HepG2 (cell line): Measurements from ENCODE around the gene SLITRK1. TPM values are rescaled to one million over a fixed set of nuclear protein-coding genes. Genes with fewer than 3 reads are reported as not detected.

Experiments
- ATAC-seq: fragments of 200-7000 bp; cut with Tn5 transposase; 3 replicates; pipeline ENCODE4 v1.9.1; 2020; ENCODE audit warnings: mild to moderate bottlenecking, moderate library complexity
- BruUV-seq: library from RNA; stranded (reverse); fragments of 400-500 nt; replicated peaks from 2 replicates; lab custom pipeline; 2021; lab: Mats Ljungman, UMichigan
- CTCF ChIA-PET: fragments of 300-600 bp; formaldehyde crosslinking; extraction: SDS; loops from one replicate; lab custom pipeline; 2021; ENCODE audit warnings: low total read pairs, inconsistent platforms, low intra/inter-chr PET ratio; lab: Yijun Ruan, JAX
- POLR2A ChIA-PET: fragments of 350-600 bp; sonication (Branson Sonifier 250); formaldehyde crosslinking; loops from one replicate; lab custom pipeline; 2020; ENCODE audit warnings: antibody characterized with exemption, inconsistent platforms; lab: Yijun Ruan, JAX
- DNase-seq: peaks from one replicate; pipeline ENCODE4 v3.0.0-alpha.2; 2015; ENCODE audit warnings: low spot score
- FAIRE-seq: peaks from 3 replicates; lab custom pipeline; 2011; peaks lifted over from hg19 to GRCh38; lab: Jason Lieb, UNC
- H2AFZ ChIP-seq: one replicate; pipeline ENCODE4 v1.6.1; 2011; ENCODE audit warnings: low read length, inconsistent platforms
- H3K27ac ChIP-seq: fragments of 300-600 bp; 3 replicates; pipeline ENCODE4 v1.8.0; 2011; ENCODE audit warnings: mixed run types, mild to moderate bottlenecking, mixed read lengths, low read length, inconsistent platforms; ENCODE audit not compliant: insufficient read depth; ENCODE audit errors: extremely low read length
- H3K27me3 ChIP-seq, 2 experiments: fragments of 200-600 bp in 1 of 2; 2 replicates in 1 of 2; 3 replicates in 1 of 2; pipeline versions ENCODE4 v1.6.0 to v1.8.0; 2011; ENCODE audit warnings: low read length in 2 of 2, mild to moderate bottlenecking in 2 of 2, moderate library complexity in 2 of 2, inconsistent platforms in 1 of 2; ENCODE audit not compliant: insufficient read depth in 2 of 2, control insufficient read depth in 1 of 2
- H3K36me3 ChIP-seq, 2 experiments: fragments of 200-600 bp in 1 of 2; replicated peaks in 1 of 2; 2 replicates in 1 of 2; 3 replicates in 1 of 2; pipeline versions ENCODE4 v1.5.1 to v1.8.0; 2011; ENCODE audit warnings: low read length in 2 of 2, inconsistent platforms in 1 of 2; ENCODE audit not compliant: insufficient read depth in 2 of 2, control insufficient read depth in 1 of 2
- H3K4me1 ChIP-seq: 2 replicates; pipeline ENCODE4 v1.5.1; 2012; ENCODE audit warnings: low read length, inconsistent platforms; ENCODE audit not compliant: insufficient read depth
- H3K4me2 ChIP-seq: 2 replicates; pipeline ENCODE4 v1.6.0; 2011; ENCODE audit warnings: low read depth, low read length, inconsistent platforms
- H3K4me3 ChIP-seq, 3 experiments: fragments of 200-600 bp in 1 of 3; sonication (generic), shearing (Covaris generic) in 1 of 3; replicated peaks in 1 of 3; 2 replicates each; pipeline ENCODE4 v1.5.1; 2011 to 2016; ENCODE audit warnings: low read length in 3 of 3, inconsistent platforms in 2 of 3, low read depth in 2 of 3, mild to moderate bottlenecking in 2 of 3, control low read depth in 1 of 3, mixed read lengths in 1 of 3; ENCODE audit not compliant: insufficient read depth in 1 of 3
- H3K79me2 ChIP-seq: one replicate; pipeline ENCODE4 v1.6.1; 2011; ENCODE audit warnings: low read length, inconsistent platforms; ENCODE audit not compliant: insufficient read depth
- H3K9ac ChIP-seq: 2 replicates; pipeline ENCODE4 v1.6.0; 2011; ENCODE audit warnings: mild to moderate bottlenecking, low read depth, low read length, inconsistent platforms; ENCODE audit not compliant: insufficient read depth
- H3K9me3 ChIP-seq: 2 replicates; pipeline ENCODE4 v1.5.1; 2012; ENCODE audit warnings: mild to moderate bottlenecking, low read length
- H4K20me1 ChIP-seq: 2 replicates; pipeline ENCODE4 v1.6.0; 2011; ENCODE audit warnings: inconsistent platforms, mild to moderate bottlenecking, low read length, moderate library complexity; ENCODE audit not compliant: insufficient read depth
- GLMP ChIP-seq: sonication (generic); formaldehyde crosslinking; IDR thresholded peaks from 2 replicates; pipeline ENCODE4 v1.9.0; 2021; ENCODE audit warnings: missing genetic modification reagents, mild to moderate bottlenecking, borderline replicate concordance
- KLF11 ChIP-seq: IDR thresholded peaks from 2 replicates; pipeline ENCODE4 v1.6.1; 2016; ENCODE audit warnings: missing compliant biosample characterization
- PRDM15 ChIP-seq: sonication (generic); formaldehyde crosslinking; IDR thresholded peaks from 2 replicates; pipeline ENCODE4 v1.4.0; 2020; ENCODE audit warnings: missing genetic modification reagents
- SNRNP70 ChIP-seq: fragments of 200-400 bp; formaldehyde crosslinking; IDR thresholded peaks from 2 replicates; pipeline ENCODE4 v1.6.1; 2017; ENCODE audit warnings: mild to moderate bottlenecking, low read depth, low read length, moderate library complexity
- STAT5B ChIP-seq: sonication (generic); formaldehyde crosslinking; IDR thresholded peaks from 2 replicates; pipeline ENCODE4 v1.4.0; 2020; ENCODE audit warnings: missing genetic modification reagents
- TOE1 ChIP-seq: sonication (generic); formaldehyde crosslinking; IDR thresholded peaks from 2 replicates; pipeline ENCODE4 v1.4.0; 2020; ENCODE audit warnings: mild to moderate bottlenecking, missing genetic modification reagents
- ZNF672 ChIP-seq: sonication (generic); formaldehyde crosslinking; IDR thresholded peaks from 2 replicates; pipeline ENCODE4 v1.8.1; 2022; ENCODE audit warnings: missing genetic modification reagents
- ZSCAN29 ChIP-seq: sonication (generic); formaldehyde crosslinking; conservative IDR thresholded peaks from 2 replicates; pipeline ENCODE4 v1.4.0; 2020; ENCODE audit warnings: mild to moderate bottlenecking, missing genetic modification reagents
- WGBS: methylation state at CpG from one replicate; pipeline ENCODE4 v1.1.6; 2017; ENCODE audit warnings: low lambda C conversion rate; 5-methylcytosine and 5-hydroxymethylcytosine counted together
- in situ Hi-C: cut with HindIII; loops from 2 replicates; pipeline ENCODE4 v1.10.0; 2017; ENCODE audit warnings: low pct_unique_long_range_greater_than_20kb; ENCODE audit not compliant: extremely low pct_ligation_motif_present
- intact Hi-C: fragments of 100-400 bp; cut with micrococcal nuclease; formaldehyde crosslinking; loops from one replicate; pipeline ENCODE4 v1.10.0; 2022; ENCODE audit not compliant: unreplicated experiment
- polyA plus RNA-seq, 8 experiments: library from polyadenylated mRNA; depleted of rRNA in 3 of 8; stranded (reverse) in 7 of 8; unstranded in 1 of 8; fragments of >200 nt; fragmentation: Illumina TruSeq in 4 of 8; extraction: Trizol in 4 of 8; gene quantifications; 2 replicates each; pipeline versions ENCODE4 v1.2.1 to v1.2.3, GENCODE V29; 2011 to 2016; ENCODE audit warnings: low read depth in 4 of 8, missing spikeins in 1 of 8, mixed read lengths in 1 of 8; ENCODE audit not compliant: insufficient read depth in 1 of 8
- total RNA-seq, 5 experiments: library from RNA; depleted of rRNA; stranded (reverse); fragments of >200 nt; fragmentation: Illumina TruSeq; extraction: Trizol; gene quantifications; 2 replicates each; pipeline ENCODE4 v1.2.3, GENCODE V29; 2016; ENCODE audit warnings: low read depth in 1 of 5

Gene SLITRK1
- total and polyA plus RNA-seq, 2 of the 13 experiments (the other 11 are each of a cell fraction or from before 2014, with no cell fraction given): not detected

GRCh38 chr13:83914368-83914767 lies 32.1 kb upstream of the SLITRK1 start:
- no peak for FAIRE-seq
- no peak overlapping the region for H3K4me3 ChIP-seq
- no peak overlapping the region for H3K9ac ChIP-seq
- no peak overlapping the region for H3K4me2 ChIP-seq
- ATAC-seq: no peak
- no peaks in the 10 kb centered on the region for H3K4me1 ChIP-seq
- no peak for DNase-seq
- WGBS: 4% methylated on average over 4 of the region's 4 CpGs
- no peak for TF ChIP-seq KLF11 (CRISPR knock-in tag)
- TF ChIP-seq PRDM15 (CRISPR knock-in tag): no peak
- no peak for TF ChIP-seq STAT5B
- TF ChIP-seq SNRNP70: no peak
- TF ChIP-seq ZSCAN29 (CRISPR knock-in tag): no peak
- TF ChIP-seq GLMP: no peak
- no peak for TF ChIP-seq TOE1 (CRISPR knock-in tag)
- TF ChIP-seq ZNF672 (CRISPR knock-in tag): no peak
- BruUV-seq: no TSS peak
- no peaks in the 10 kb centered on the region for H3K79me2 ChIP-seq
- in situ Hi-C loops: no loop called here
- no peak overlapping the region for H3K27ac ChIP-seq
- ChIA-PET POLR2A (no interaction called here), CTCF (no interaction called here)
- intact Hi-C loops: no loop called here
- H3K27me3 ChIP-seq: no peaks in the 10 kb centered on the region
- no peaks in the 10 kb centered on the region for H4K20me1 ChIP-seq
- H3K36me3 ChIP-seq: no peaks in the 10 kb centered on the region
- H2AFZ ChIP-seq: no peak overlapping the region
- H3K9me3 ChIP-seq: no peaks in the 10 kb centered on the region
